Ishikawa (cell line): ENCODE results near the gene DMBX1.

Experiments used
- CEBPB ChIP-seq: IDR thresholded peaks from 2 replicates; pipeline ENCODE4 v1.6.1; 2012
- CREB1 ChIP-seq: IDR thresholded peaks from 2 replicates; pipeline ENCODE4 v1.6.1; 2012; ENCODE audit warnings: low read depth
- EGR1 ChIP-seq: IDR thresholded peaks from 2 replicates; pipeline ENCODE4 v1.6.1; 2012
- EP300 ChIP-seq: IDR thresholded peaks from 2 replicates; pipeline ENCODE4 v1.6.1; 2012; ENCODE audit warnings: borderline replicate concordance
- FOXM1 ChIP-seq: IDR thresholded peaks from 2 replicates; pipeline ENCODE4 v1.6.1; 2012; ENCODE audit warnings: low read depth, borderline replicate concordance
- NFIC ChIP-seq: IDR thresholded peaks from 2 replicates; pipeline ENCODE4 v1.6.1; 2012
- RAD21 ChIP-seq: IDR thresholded peaks from 2 replicates; pipeline ENCODE4 v1.6.1; 2012; ENCODE audit warnings: low read depth
- TAF1 ChIP-seq: IDR thresholded peaks from 2 replicates; pipeline ENCODE4 v1.6.1; 2012; ENCODE audit warnings: low read depth, mild to moderate bottlenecking
- TCF12 ChIP-seq: IDR thresholded peaks from 2 replicates; pipeline ENCODE4 v1.6.1; 2012; ENCODE audit warnings: low read depth
- TEAD4 ChIP-seq: IDR thresholded peaks from 2 replicates; pipeline ENCODE4 v1.6.1; 2012
- YY1 ChIP-seq: IDR thresholded peaks from 2 replicates; pipeline ENCODE4 v1.6.1; 2012; ENCODE audit warnings: low read depth
- ZBTB7A ChIP-seq: IDR thresholded peaks from 2 replicates; pipeline ENCODE4 v1.6.1; 2012; ENCODE audit warnings: low read depth
- TF ChIP-seq, protein P1 (sequence below): IDR thresholded peaks from 2 replicates; pipeline ENCODE4 v1.6.1; 2012
- TF ChIP-seq, protein P2 (sequence below): IDR thresholded peaks from 2 replicates; pipeline ENCODE4 v1.6.1; 2012
- TF ChIP-seq, protein P3 (sequence below): IDR thresholded peaks from 2 replicates; pipeline ENCODE4 v1.6.1; 2012; ENCODE audit warnings: low read depth, mild to moderate bottlenecking

Gene DMBX1

DNA sequence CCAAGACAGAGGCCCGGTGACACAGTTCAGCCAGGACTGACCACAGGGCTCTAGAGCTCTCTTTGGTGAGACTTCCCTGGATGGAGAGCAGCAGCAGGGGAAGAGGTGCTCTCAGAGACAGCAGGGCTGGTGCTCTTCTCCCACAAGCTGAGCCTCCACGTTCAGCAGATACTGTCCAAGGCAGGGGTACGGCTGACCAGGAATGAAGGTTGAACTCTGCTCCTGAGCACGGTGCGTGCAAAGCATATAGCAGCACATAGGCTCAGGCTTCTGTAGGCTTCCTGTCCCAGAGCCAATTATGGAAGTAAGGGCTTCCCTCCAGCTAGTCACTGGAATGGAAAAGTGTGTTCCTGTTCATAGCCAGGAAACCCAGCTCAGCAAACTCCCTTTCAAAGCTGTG lies 23.9 kb downstream of the DMBX1 start:
- TF ChIP-seq NFIC (no peak), CREB1 (no peak), TEAD4 (no peak), TCF12 (no peak), ZBTB7A (no peak), EGR1 (no peak), EP300 (no peak), FOXM1 (no peak), RAD21 (no peak), CEBPB (no peak), TAF1 (no peak)
- TF ChIP-seq, protein P1, sequence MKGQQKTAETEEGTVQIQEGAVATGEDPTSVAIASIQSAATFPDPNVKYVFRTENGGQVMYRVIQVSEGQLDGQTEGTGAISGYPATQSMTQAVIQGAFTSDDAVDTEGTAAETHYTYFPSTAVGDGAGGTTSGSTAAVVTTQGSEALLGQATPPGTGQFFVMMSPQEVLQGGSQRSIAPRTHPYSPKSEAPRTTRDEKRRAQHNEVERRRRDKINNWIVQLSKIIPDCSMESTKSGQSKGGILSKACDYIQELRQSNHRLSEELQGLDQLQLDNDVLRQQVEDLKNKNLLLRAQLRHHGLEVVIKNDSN = no peak
- TF ChIP-seq, protein P2, sequence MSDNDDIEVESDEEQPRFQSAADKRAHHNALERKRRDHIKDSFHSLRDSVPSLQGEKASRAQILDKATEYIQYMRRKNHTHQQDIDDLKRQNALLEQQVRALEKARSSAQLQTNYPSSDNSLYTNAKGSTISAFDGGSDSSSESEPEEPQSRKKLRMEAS = no peak

DNA sequence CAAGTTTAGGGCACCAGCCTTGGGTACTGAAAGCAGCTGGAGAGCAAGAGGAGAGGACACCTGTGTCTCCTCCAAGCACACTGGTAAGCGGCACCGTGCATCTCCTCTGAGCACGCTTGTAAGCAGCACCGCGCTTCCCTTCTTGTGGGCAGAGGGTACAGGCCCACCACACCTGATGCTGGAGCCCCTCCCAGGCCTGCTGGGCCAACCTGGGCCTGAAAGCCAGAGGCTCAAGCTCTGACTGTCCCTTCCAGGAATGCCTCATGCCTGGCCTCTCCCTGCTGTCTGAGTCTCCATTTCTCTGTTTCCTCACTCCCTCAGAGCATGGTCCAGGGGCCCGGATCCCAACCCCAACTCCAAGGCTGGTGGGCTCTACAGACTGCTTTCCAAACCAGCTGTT lies 25.9 kb downstream of the DMBX1 start:
- no peak for TF ChIP-seq RAD21
- no peak for TF ChIP-seq FOXM1
- no peak for TF ChIP-seq NFIC
- no peak for TF ChIP-seq TAF1
- no peak for TF ChIP-seq CREB1
- TF ChIP-seq TCF12 = no peak
- TF ChIP-seq CEBPB = no peak
- TF ChIP-seq TEAD4 = no peak
- TF ChIP-seq, protein P1 = no peak
- TF ChIP-seq, protein P3, sequence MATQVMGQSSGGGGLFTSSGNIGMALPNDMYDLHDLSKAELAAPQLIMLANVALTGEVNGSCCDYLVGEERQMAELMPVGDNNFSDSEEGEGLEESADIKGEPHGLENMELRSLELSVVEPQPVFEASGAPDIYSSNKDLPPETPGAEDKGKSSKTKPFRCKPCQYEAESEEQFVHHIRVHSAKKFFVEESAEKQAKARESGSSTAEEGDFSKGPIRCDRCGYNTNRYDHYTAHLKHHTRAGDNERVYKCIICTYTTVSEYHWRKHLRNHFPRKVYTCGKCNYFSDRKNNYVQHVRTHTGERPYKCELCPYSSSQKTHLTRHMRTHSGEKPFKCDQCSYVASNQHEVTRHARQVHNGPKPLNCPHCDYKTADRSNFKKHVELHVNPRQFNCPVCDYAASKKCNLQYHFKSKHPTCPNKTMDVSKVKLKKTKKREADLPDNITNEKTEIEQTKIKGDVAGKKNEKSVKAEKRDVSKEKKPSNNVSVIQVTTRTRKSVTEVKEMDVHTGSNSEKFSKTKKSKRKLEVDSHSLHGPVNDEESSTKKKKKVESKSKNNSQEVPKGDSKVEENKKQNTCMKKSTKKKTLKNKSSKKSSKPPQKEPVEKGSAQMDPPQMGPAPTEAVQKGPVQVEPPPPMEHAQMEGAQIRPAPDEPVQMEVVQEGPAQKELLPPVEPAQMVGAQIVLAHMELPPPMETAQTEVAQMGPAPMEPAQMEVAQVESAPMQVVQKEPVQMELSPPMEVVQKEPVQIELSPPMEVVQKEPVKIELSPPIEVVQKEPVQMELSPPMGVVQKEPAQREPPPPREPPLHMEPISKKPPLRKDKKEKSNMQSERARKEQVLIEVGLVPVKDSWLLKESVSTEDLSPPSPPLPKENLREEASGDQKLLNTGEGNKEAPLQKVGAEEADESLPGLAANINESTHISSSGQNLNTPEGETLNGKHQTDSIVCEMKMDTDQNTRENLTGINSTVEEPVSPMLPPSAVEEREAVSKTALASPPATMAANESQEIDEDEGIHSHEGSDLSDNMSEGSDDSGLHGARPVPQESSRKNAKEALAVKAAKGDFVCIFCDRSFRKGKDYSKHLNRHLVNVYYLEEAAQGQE = no peak
- TF ChIP-seq EGR1 = no peak
- no peak for TF ChIP-seq YY1
- TF ChIP-seq, protein P2 = no peak
- TF ChIP-seq EP300 = no peak
- no peak for TF ChIP-seq ZBTB7A

DNA sequence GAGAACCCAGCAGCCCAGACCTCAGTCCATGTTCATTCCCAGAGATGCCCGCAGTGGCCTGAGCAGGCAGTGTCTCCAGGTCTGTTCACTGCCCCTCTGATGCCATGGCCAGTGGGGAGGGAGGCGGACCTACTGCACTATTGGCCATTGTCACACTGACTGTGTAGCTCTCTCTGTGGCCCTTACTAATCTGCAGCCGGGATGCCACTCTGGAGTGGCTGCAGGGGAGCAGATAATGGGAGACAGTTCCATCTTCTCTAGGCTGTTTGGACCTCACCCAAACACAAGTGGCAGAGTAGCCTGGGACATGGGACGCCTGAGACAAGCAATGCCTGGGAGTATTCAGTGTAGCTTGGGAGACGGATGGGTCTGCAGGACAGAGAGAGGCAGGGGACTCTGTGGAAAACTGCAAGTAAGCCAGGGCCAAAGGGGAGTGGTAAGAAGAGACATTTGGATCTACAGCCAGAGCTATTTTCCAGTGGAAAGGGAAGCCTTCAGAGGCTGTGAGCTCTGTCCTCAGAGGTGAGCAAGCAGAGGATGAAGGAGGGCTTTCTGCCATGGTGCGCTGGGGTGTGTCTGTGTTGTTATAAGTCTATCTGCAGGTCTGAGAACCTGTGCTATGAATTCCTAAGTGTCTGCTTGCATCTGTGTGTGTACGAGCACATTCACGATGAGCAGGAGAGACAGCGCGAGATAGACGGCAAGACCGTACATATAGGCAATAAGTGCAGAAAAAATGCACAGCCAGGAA lies 26.7 kb downstream of the DMBX1 start:
- TF ChIP-seq, protein P2 = no peak
- TF ChIP-seq, protein P3 = no peak
- TF ChIP-seq FOXM1 (no peak), CREB1 (no peak), EGR1 (no peak), TAF1 (no peak; the same call in 1 of the 2 replicates), RAD21 (no peak), NFIC (no peak), TCF12 (no peak), EP300 (no peak), TEAD4 (no peak), YY1 (no peak), ZBTB7A (no peak), CEBPB (no peak)
- TF ChIP-seq, protein P1 = no peak

DNA sequence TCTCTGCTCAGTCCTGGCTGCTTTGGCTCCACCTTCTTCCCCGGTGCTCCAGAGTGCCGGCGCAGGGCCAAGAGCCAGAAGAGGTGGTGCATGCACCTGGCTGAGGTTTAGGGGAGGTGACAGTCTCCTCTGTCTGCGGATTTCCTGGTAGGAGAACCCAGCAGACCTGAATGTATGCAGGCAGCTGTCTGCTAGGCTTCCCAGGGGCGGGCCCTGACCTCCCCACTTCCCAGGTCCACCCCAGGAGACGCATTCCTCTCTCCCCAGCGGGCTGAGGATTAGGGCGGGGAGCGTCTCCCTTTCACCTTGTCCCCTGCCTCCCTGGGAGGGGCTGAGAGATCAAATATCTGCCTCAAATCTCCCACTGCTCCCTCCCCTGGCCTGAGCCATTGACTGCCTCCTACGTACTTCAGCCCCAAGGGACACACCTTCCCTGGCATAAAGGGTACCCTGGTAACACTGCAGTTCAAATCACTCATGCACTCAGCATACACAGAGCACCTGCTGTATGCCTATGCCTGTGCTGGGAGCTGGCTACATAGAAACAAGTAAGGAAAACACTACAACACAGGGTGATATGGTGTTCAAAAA lies 27.5 kb downstream of the DMBX1 start:
- TF ChIP-seq ZBTB7A (peak; percentile 80), RAD21 (peak; percentile 23; the same call in 1 of the 2 replicates), CEBPB (peak; percentile 58; the same call in 1 of the 2 replicates), EP300 (peak; percentile 100), TEAD4 (peak; percentile 99), YY1 (0 out of 2 replicates have a peak, but pooled peaks have one; percentile 7), FOXM1 (peak; percentile 99), CREB1 (no peak; the same call in 1 of the 2 replicates), TCF12 (peak; percentile 99), TAF1 (peak; percentile 8; the same call in 1 of the 2 replicates), EGR1 (peak; percentile 72; the same call in 1 of the 2 replicates), NFIC (peak; percentile 97)
- TF ChIP-seq, protein P1 = no peak
- TF ChIP-seq, protein P2 = peak; percentile 75
- TF ChIP-seq, protein P3 = 0 out of 2 replicates have a peak, but pooled peaks have one; percentile 30
